Activated naive CD4-positive, alpha-beta T cell (primary cell): ENCODE results near the gene LRP8.
"Not testable (repeated sequence)": the region's sequence is repeated elsewhere in the genome, so short reads cannot be mapped to it uniquely, and the experiment has no call there.

Experiments
- DNase-seq, 4 experiments: peaks; one replicate each; lab custom pipeline; 2025; lab: John Stamatoyannopoulos, UW

The LRP8 gene

DNA sequence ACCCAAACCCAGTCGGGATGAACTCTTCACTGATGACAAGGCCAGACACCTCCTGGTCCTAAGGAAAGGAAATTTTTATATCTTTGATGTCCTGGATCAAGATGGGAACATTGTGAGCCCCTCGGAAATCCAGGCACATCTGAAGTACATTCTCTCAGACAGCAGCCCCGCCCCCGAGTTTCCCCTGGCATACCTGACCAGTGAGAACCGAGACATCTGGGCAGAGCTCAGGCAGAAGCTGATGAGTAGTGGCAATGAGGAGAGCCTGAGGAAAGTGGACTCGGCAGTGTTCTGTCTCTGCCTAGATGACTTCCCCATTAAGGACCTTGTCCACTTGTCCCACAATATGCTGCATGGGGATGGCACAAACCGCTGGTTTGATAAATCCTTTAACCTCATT is 117.5 kb downstream of the LRP8 start:
- no peak for DNase-seq

- no peak for DNase-seq
Observed at GRCh38 chr1:53207726-53208125, 120.1 kb downstream of the LRP8 start.

DNA sequence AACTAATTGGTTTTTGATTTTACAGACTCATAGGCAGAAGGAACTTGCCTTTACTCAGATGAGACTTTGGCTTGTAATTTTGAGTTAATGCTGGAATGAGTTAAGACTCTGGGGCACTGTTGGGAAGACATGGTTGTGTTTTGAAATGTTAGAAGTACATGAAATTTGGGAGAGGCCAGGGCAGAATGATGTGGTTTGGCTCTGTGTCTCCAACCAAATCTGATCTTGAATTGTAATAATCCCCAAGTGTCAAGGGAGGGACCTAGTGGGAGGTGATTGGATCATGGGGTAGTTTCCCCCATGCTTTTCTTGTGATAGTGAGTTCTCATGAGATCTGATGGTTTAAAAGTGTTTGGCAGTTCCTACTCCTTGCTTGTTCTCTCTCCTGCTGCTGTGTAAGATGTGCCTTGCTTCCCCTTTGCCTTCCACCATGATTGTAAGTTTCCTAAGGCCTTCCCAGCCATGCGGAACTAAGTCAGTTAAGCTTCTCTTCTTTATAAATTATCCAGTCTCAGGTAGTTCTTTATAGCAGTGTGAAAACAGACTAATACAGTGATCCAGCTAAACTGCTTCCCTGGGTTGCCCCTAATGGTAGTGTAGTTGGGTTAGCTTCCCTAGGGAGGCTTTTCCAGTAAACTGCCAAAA is 121.0 kb downstream of the LRP8 start:
- no peak for DNase-seq

DNA sequence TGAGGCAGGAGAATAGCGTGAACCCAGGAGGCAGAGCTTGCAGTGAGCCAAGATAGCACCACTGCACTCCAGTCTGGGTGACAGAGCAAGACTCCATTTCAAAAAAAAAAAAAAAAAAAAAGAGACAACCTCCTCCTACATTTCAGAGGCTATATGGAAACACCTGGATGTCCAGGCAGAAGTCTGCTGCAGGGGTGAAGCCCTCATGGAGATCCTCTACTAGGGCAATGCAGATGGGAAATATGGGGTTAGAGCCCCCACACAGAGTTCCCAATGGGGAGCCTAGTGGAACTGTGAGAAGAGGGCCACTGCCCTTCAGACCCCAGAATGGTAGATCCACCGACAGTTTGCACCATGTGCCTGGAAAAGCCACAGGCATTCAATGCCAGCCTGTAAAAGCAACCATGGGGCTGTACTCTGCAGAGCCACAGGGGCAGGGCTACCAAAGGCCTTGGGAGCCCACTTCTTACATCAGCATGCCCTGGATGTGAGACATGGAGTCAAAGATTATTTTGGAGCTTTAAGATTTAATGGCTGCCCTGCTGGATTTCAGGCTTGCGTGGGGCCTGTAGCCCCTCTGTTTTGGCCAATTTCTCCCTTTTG is 121.7 kb downstream of the LRP8 start:
- not testable (repeated sequence) for DNase-seq

DNA sequence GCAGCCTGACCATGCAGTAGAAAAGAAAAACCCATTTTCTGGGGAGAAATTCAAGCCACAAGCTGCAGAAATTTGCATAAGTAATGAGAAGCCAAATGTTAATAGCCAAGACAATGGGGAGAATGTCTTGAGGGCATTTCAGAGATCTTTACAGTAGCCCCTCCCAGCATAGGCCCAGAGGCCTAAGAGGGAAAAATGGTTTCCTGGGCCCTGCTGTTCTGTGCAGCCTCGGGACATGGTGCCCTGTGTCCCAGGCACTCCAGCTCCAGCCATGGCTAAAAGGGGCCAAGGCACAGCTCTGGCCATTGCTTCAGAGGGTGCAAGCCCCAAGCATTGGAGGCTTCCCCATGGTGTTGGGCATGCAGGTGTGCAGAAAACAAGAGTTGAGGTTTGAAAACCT is 122.4 kb downstream of the LRP8 start:
- DNase-seq: not testable (repeated sequence)

DNA sequence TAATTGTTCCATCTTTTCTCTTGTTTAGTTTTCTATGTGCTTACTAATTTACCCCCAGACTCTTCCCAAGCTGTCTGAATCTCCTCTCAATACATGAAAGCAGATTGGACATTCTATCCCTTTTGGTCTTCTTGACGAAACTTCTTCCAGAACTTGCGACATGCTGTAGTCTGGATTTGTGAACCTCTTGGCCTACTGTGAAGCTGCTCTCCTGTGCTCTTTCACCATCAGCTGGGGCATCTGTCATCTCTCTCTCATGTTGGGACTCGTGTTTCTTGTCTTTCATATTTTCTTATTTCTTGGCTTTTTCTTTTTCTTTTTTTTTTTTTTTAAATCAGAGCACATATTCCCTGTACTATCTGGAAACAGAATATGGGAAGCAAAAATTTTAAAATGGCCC is 124.4 kb downstream of the LRP8 start:
- no peak for DNase-seq

GRCh38 chr1:53198241-53198651 is 129.6 kb downstream of the LRP8 start:
- no peak for DNase-seq

DNA sequence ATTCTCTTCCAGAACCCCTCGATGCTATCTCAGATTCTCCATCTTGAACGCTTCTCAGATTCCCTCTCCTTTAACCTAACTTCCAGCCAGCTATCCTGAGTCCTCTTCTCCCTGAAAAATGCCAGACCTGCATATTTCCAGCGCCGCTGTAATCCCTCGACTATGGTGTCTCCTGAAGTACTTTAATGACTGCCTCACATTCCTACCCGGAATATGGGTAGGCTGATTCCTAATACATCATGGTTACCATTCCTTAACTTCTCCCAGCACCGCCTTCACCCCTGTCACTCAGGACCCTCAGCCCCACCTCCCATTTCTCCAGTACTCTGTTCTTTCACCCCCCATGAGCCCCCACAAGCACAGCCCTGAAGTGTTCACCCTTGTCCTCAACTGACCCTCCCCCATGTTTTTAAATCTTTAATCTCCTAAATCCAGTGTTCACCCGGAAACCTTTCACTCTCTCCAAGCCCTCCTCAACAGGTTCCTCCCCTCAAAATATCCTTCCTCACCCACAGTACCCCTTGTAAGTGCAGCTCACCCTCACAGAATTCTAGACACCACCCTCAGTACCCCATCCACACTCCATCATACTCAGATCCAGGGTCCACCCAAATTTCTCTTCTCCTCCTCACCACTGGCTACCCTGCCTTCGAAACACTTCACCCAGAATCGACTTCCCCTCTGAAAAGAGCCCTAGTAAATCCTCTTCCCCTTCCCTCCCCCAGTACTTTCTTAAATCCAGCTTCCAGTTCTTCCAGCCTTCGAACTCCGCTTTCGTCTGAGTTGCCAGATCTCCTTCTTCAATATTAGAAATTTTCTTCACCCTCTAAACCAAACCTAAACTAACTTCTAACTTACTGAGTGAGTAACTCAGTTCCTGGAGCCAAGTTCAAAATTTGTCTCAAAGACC is 130.3 kb downstream of the LRP8 start:
- no peak for DNase-seq

GRCh38 chr1:53196485-53197290 is 131.2 kb downstream of the LRP8 start, which contains the start of gene CPT2:
CPT2 (plus strand) TSS chr1:53196824; CDS start chr1:53196944, 120 bp downstream.
- peak; percentile 52 to 88 (median 72) for DNase-seq

GRCh38 chr1:53196017-53196484 is 131.8 kb downstream of the LRP8 start:
- DNase-seq: no peak

- no peak for DNase-seq
Observed at GRCh38 chr1:53195246-53196016, 132.4 kb downstream of the LRP8 start.
